Left hindlimb (tissue), 1 donor: Measurements from ENCODE around the gene KIAA1586.
"Not testable (repeated sequence)": the region's sequence is repeated elsewhere in the genome, so short reads cannot be mapped to it uniquely, and the experiment has no call there.

Experiments used
- DNase-seq: peaks from one replicate; pipeline ENCODE4 v3.0.0-alpha.2; 2018

The KIAA1586 gene

GRCh38 chr6:57046332-57047256 is at the start of gene KIAA1586:
KIAA1586 (plus strand) TSS chr6:57046693; CDS start chr6:57046756, 63 bp downstream.
- DNase-seq, result peak; percentile 95

- DNase-seq, result no peak
Measured at GRCh38 chr6:56999049-56999448, 47.4 kb upstream of the KIAA1586 start.

GRCh38 chr6:56999748-57000147 is 46.7 kb upstream of the KIAA1586 start:
- DNase-seq, result not testable (repeated sequence)

GRCh38 chr6:57002197-57002596 is 44.3 kb upstream of the KIAA1586 start:
- DNase-seq, result no peak

GRCh38 chr6:57004292-57004691 is 42.2 kb upstream of the KIAA1586 start:
- DNase-seq, result no peak

GRCh38 chr6:57006101-57006500 is 40.4 kb upstream of the KIAA1586 start:
- DNase-seq, result no peak

- not testable (repeated sequence) for DNase-seq
Measured at GRCh38 chr6:57008069-57008468, 38.4 kb upstream of the KIAA1586 start.

GRCh38 chr6:57013521-57013926 is 33.0 kb upstream of the KIAA1586 start:
- DNase-seq, result no peak

GRCh38 chr6:57017069-57017468 is 29.4 kb upstream of the KIAA1586 start:
- DNase-seq, result no peak

- no peak for DNase-seq
Measured at GRCh38 chr6:57017841-57018240, 28.7 kb upstream of the KIAA1586 start.

GRCh38 chr6:57019434-57019833 is 27.1 kb upstream of the KIAA1586 start:
- no peak for DNase-seq

GRCh38 chr6:57021086-57021720 is 25.3 kb upstream of the KIAA1586 start:
- DNase-seq, result no peak

GRCh38 chr6:57024321-57024720 is 22.2 kb upstream of the KIAA1586 start:
- DNase-seq, result no peak

- no peak for DNase-seq
Measured at GRCh38 chr6:57024775-57025174, 21.7 kb upstream of the KIAA1586 start.

- no peak for DNase-seq
Measured at GRCh38 chr6:57026001-57026400, 20.5 kb upstream of the KIAA1586 start.

GRCh38 chr6:57027301-57027700 is 19.2 kb upstream of the KIAA1586 start:
- DNase-seq, result no peak

GRCh38 chr6:57029213-57029612 is 17.3 kb upstream of the KIAA1586 start:
- no peak for DNase-seq

GRCh38 chr6:57033228-57033627 is 13.3 kb upstream of the KIAA1586 start:
- no peak for DNase-seq

- no peak for DNase-seq
Measured at GRCh38 chr6:57035549-57035948, 10.9 kb upstream of the KIAA1586 start.

- no peak for DNase-seq
Measured at GRCh38 chr6:57038906-57039305, 7.6 kb upstream of the KIAA1586 start.

- DNase-seq, result no peak
Measured at GRCh38 chr6:57040011-57040410, 6.5 kb upstream of the KIAA1586 start.

- not testable (repeated sequence) for DNase-seq
Measured at GRCh38 chr6:57044061-57044460, 2.4 kb upstream of the KIAA1586 start.

GRCh38 chr6:57044568-57044967 is 1.9 kb upstream of the KIAA1586 start:
- no peak for DNase-seq

GRCh38 chr6:57047257-57047585 is 728 bp downstream of the KIAA1586 start:
- DNase-seq, result not testable (repeated sequence)
